Fibroblast of lung (primary cell): ENCODE measurements around the gene UBE3C. TPM values are rescaled to one million over a fixed set of nuclear protein-coding genes. Genes with fewer than 3 reads are reported as not detected.

Source experiments
- DNase-seq, 2 donors: peaks; one replicate each; pipeline versions ENCODE4 v3.0.0 to v3.0.0-alpha.2; 2010; ENCODE audit warnings: low read depth in 2 of 2
- H2AFZ ChIP-seq: 2 replicates; pipeline ENCODE4 v1.5.1; 2012; ENCODE audit warnings: low read length, control low read depth, inconsistent platforms
- H3K27ac ChIP-seq: 2 replicates; pipeline ENCODE4 v1.5.1; 2011; ENCODE audit warnings: low read length, control low read depth; ENCODE audit not compliant: insufficient read depth
- H3K27me3 ChIP-seq: 2 replicates; pipeline ENCODE4 v1.5.1; 2011; ENCODE audit warnings: mild to moderate bottlenecking, low read length; ENCODE audit not compliant: control insufficient read depth, insufficient read depth
- H3K36me3 ChIP-seq: 2 replicates; pipeline ENCODE4 v1.5.1; 2011; ENCODE audit warnings: low read length; ENCODE audit not compliant: control insufficient read depth, insufficient read depth
- H3K4me1 ChIP-seq: 2 replicates; pipeline ENCODE4 v1.5.1; 2011; ENCODE audit warnings: low read length; ENCODE audit not compliant: control insufficient read depth, insufficient read depth; ENCODE audit errors: extremely low read depth
- H3K4me2 ChIP-seq: 2 replicates; pipeline ENCODE4 v1.5.1; 2011; ENCODE audit warnings: low read length, control low read depth; ENCODE audit not compliant: insufficient read depth; ENCODE audit errors: extremely low read depth
- H3K4me3 ChIP-seq, 4 experiments: fragments of 200-600 bp in 1 of 4; sonication (generic) in 1 of 4; replicated peaks in 1 of 4; 2 replicates each; pipeline ENCODE4 v1.5.1; 2011 to 2016; ENCODE audit warnings: low read length in 4 of 4, low read depth in 3 of 4, mild to moderate bottlenecking in 3 of 4, control low read depth in 2 of 4, inconsistent platforms in 1 of 4, mixed read lengths in 1 of 4; ENCODE audit not compliant: insufficient read depth in 1 of 4; ENCODE audit errors: control extremely low read depth in 1 of 4
- H3K79me2 ChIP-seq: 2 replicates; pipeline ENCODE4 v1.5.1; 2012; ENCODE audit warnings: mild to moderate bottlenecking, low read length, inconsistent platforms; ENCODE audit not compliant: control insufficient read depth, insufficient read depth
- H3K9ac ChIP-seq: 2 replicates; pipeline ENCODE4 v1.5.1; 2011; ENCODE audit warnings: mild to moderate bottlenecking, low read length, control low read depth; ENCODE audit not compliant: insufficient read depth
- H3K9me3 ChIP-seq: 2 replicates; pipeline ENCODE4 v1.5.1; 2012; ENCODE audit warnings: low read depth, low read length; ENCODE audit not compliant: control insufficient read depth, insufficient read depth
- H4K20me1 ChIP-seq: 2 replicates; pipeline ENCODE4 v1.5.1; 2011; ENCODE audit warnings: low read length; ENCODE audit not compliant: control insufficient read depth, insufficient read depth; ENCODE audit errors: extremely low read depth
- EZH2 ChIP-seq: IDR thresholded peaks from 2 replicates; pipeline ENCODE4 v1.5.1; 2012; ENCODE audit warnings: low read length, control low read depth, mild to moderate bottlenecking; ENCODE audit errors: missing control alignments
- polyA plus RNA-seq, 2 donors: library from polyadenylated mRNA; depleted of rRNA in 1 of 2; stranded (reverse) in 1 of 2; unstranded in 1 of 2; fragments of >200 nt; gene quantifications; 2 replicates each; pipeline ENCODE4 v1.2.1, GENCODE V29; 2011 to 2012; ENCODE audit warnings: missing spikeins in 1 of 2
- total RNA-seq: library from RNA; depleted of rRNA; stranded (reverse); fragments of >200 nt; gene quantifications from 2 replicates; pipeline ENCODE4 v1.2.1, GENCODE V29; 2014
- TF ChIP-seq, protein P1 (sequence below), 2 donors: IDR thresholded peaks in 1 of 2; conservative IDR thresholded peaks in 1 of 2; 1 replicate in 1 of 2; 2 replicates in 1 of 2; pipeline ENCODE4 v1.5.1; 2011 to 2012; ENCODE audit warnings: low read length in 2 of 2, control low read depth in 1 of 2, inconsistent platforms in 1 of 2, low read depth in 1 of 2, mild to moderate bottlenecking in 1 of 2

Gene UBE3C
- total and polyA plus RNA-seq, 2 donors (not counting 1 experiment from before 2014, with no cell fraction given): 76.2 to 91.0 TPM

GRCh38 chr7:157312941-157313340 lies 174.2 kb downstream of the UBE3C start:
- TF ChIP-seq EZH2: no peak
- TF ChIP-seq, protein P1, sequence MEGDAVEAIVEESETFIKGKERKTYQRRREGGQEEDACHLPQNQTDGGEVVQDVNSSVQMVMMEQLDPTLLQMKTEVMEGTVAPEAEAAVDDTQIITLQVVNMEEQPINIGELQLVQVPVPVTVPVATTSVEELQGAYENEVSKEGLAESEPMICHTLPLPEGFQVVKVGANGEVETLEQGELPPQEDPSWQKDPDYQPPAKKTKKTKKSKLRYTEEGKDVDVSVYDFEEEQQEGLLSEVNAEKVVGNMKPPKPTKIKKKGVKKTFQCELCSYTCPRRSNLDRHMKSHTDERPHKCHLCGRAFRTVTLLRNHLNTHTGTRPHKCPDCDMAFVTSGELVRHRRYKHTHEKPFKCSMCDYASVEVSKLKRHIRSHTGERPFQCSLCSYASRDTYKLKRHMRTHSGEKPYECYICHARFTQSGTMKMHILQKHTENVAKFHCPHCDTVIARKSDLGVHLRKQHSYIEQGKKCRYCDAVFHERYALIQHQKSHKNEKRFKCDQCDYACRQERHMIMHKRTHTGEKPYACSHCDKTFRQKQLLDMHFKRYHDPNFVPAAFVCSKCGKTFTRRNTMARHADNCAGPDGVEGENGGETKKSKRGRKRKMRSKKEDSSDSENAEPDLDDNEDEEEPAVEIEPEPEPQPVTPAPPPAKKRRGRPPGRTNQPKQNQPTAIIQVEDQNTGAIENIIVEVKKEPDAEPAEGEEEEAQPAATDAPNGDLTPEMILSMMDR (conservative IDR thresholded peaks at IDR 0.05 in 1 of 2, IDR thresholded peaks at IDR 0.05 in 1 of 2; ENCODE audit: low read depth in 1 of 2, low read length in 2 of 2): no peak

DNA sequence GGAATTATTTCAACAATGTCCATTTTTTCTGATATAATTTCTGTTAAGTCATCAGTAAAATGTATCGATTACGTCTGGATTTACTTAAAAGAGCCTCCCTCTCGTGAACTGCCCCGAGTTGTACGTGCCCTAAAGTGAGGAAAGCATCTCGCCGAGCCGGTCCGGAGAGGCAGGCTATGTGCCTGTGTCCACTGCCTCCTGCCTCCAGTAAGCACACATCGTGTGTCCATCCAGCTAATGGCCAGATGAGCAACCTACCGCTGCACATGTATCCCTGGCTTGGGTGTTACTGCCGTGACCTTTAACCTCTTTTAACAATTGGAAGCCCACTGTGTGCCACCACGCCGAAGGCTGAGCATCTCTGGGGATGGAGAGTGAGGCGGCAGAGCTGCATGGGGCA lies 174.9 kb downstream of the UBE3C start:
- H3K27ac ChIP-seq: no peak overlapping the region
- no peaks in the 10 kb centered on the region for H3K36me3 ChIP-seq

More at GRCh38 chr7:157312941-157313340, 174.2 kb downstream of the UBE3C start:
- no peak for DNase-seq
- Histone ChIP-seq H3K27me3 (no peaks in the 10 kb centered on the region), H3K79me2 (no peaks in the 10 kb centered on the region), H3K4me2 (no peak overlapping the region), H3K36me3 (no peaks in the 10 kb centered on the region), H3K9ac (no peak overlapping the region), H3K27ac (no peak overlapping the region), H3K4me1 (peaks cover 18% of the 10 kb centered on the region), H2AFZ (no peak overlapping the region), H3K9me3 (no peaks in the 10 kb centered on the region), H3K4me3 (no peak overlapping the region), H4K20me1 (no peaks in the 10 kb centered on the region)

GRCh38 chr7:157318015-157318706 lies 179.4 kb downstream of the UBE3C start:
- Histone ChIP-seq H3K27me3 (no peaks in the 10 kb centered on the region), H3K27ac (no peak overlapping the region), H3K36me3 (no peaks in the 10 kb centered on the region), H4K20me1 (no peaks in the 10 kb centered on the region), H2AFZ (peak overlapping the region; percentile 78), H3K4me2 (no peak overlapping the region), H3K79me2 (no peaks in the 10 kb centered on the region), H3K9me3 (no peaks in the 10 kb centered on the region), H3K4me1 (no peaks in the 10 kb centered on the region), H3K9ac (no peak overlapping the region), H3K4me3 (no peak overlapping the region)
- TF ChIP-seq, protein P1 (conservative IDR thresholded peaks at IDR 0.05 in 1 of 2, IDR thresholded peaks at IDR 0.05 in 1 of 2; ENCODE audit: low read depth in 1 of 2, low read length in 2 of 2): no peak
- TF ChIP-seq EZH2: no peak
- DNase-seq: peak in 1 of 2 donors; percentile 62

More for the DNA sequence above, 174.9 kb downstream of the UBE3C start:
- no peak for DNase-seq
- TF ChIP-seq, protein P1 (conservative IDR thresholded peaks at IDR 0.05 in 1 of 2, IDR thresholded peaks at IDR 0.05 in 1 of 2; ENCODE audit: low read depth in 1 of 2, low read length in 2 of 2): no peak
- TF ChIP-seq EZH2: no peak
- H3K27me3 ChIP-seq: no peaks in the 10 kb centered on the region
- no peaks in the 10 kb centered on the region for H3K79me2 ChIP-seq
- H3K9ac ChIP-seq: no peak overlapping the region
- no peaks in the 10 kb centered on the region for H4K20me1 ChIP-seq
- H3K4me1 ChIP-seq: peaks cover 18% of the 10 kb centered on the region
- no peak overlapping the region for H3K4me2 ChIP-seq
- H3K4me3 ChIP-seq: no peak overlapping the region
- H3K9me3 ChIP-seq: no peaks in the 10 kb centered on the region
- no peak overlapping the region for H2AFZ ChIP-seq

Other genes with a start within 250 kb of the UBE3C start
- gene LMBR1, start 245.7 kb upstream of the UBE3C start, total RNA-seq: 35.4 and 41.6 TPM in 2 replicates
- gene LMBR1, start 245.7 kb upstream of the UBE3C start, polyA plus RNA-seq: 30.1 and 30.8 TPM in 2 replicates
- 13.9 and 14.9 TPM in 2 replicates for gene NOM1, start 189.2 kb upstream of the UBE3C start, total RNA-seq
- gene NOM1, start 189.2 kb upstream of the UBE3C start, polyA plus RNA-seq: 5.6 and 8.7 TPM in 2 replicates
- not detected in 2 replicates for gene MNX1, start 128.3 kb upstream of the UBE3C start, total RNA-seq
- not detected in 2 replicates for gene MNX1, start 128.3 kb upstream of the UBE3C start, polyA plus RNA-seq
- gene DNAJB6, start 198.1 kb downstream of the UBE3C start, total RNA-seq: 84.5 and 86.2 TPM in 2 replicates
- gene DNAJB6, start 198.1 kb downstream of the UBE3C start, polyA plus RNA-seq: 98.7 and 117 TPM in 2 replicates